Left renal cortex interstitium (tissue), 4 donors: ENCODE measurements around the gene PTGR1. TPM values are rescaled to one million over a fixed set of nuclear protein-coding genes. Genes with fewer than 3 reads are reported as not detected.
"Not testable (repeated sequence)": the region's sequence is repeated elsewhere in the genome, so short reads cannot be mapped to it uniquely, and the experiment has no call there.

Experiments used
- DNase-seq, 4 donors: peaks; one replicate each; pipeline ENCODE4 v3.0.0-alpha.2; 2013; ENCODE audit warnings: low read depth in 4 of 4, low spot score in 2 of 4, missing footprints in 1 of 4
- polyA plus RNA-seq, 4 donors: library from polyadenylated mRNA; unstranded; fragments of 120-200 nt; gene quantifications; one replicate each; pipeline ENCODE4 v1.2.1, GENCODE V29; 2013; ENCODE audit not compliant: insufficient read length in 4 of 4

PTGR1 gene
- polyA plus RNA-seq, 4 donors = 168 to 316 (median 271) TPM

- DNase-seq = not testable (repeated sequence)
Observed at GRCh38 chr9:111555425-111555824, 44.0 kb downstream of the PTGR1 start.

- no peak for DNase-seq
Observed at GRCh38 chr9:111548623-111549022, 50.8 kb downstream of the PTGR1 start.

- no peak for DNase-seq
Observed at GRCh38 chr9:111542497-111543254, 56.8 kb downstream of the PTGR1 start.

DNA sequence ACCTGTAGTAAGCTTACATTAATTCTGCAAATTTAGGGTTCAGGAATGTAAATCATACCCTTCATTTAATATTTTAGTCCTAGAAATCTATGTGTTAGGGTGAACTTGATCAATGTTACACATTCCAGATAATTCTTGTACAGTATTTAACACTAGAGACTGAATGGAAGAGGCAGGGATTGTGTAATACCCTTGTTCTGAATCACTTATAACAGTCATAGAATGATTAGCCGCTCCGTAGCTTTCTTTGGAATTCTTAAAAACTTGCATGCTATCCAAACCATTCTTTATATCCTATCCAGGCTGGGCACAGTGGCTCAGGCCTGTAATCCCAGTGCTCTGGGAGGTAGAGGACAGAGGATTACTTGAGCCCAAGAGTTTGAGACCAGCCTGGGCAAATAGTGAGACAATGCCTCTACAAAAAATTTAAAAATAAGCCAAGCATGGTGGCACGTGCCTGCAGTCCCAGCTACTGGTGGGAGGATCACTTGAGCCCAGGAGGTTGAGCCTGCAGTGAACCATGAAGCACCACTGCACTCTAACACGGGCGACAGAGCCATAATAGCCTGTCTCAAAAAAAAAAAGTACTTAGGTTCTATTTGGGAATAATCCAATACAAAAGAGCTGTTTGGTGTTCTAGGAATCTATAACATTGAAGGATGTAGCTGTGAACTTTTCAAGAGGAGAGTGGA, 66.2 kb downstream of the PTGR1 start:
- no peak for DNase-seq

GRCh38 chr9:111531716-111532115, 67.7 kb downstream of the PTGR1 start:
- no peak for DNase-seq

GRCh38 chr9:111529787-111530186, 69.7 kb downstream of the PTGR1 start:
- no peak for DNase-seq

DNA sequence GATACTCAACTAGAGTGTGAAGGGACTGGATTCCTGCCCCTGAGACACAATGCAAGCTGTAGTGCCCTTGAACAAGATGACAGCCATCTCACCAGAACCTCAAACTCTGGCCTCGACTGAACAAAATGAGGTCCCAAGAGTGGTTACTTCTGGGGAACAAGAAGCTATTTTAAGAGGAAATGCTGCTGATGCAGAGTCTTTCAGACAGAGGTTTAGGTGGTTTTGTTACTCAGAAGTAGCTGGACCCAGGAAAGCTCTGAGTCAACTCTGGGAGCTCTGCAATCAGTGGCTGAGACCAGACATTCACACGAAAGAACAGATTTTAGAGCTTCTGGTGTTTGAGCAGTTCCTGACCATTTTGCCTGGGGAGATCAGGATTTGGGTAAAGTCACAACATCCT, 72.1 kb downstream of the PTGR1 start:
- no peak for DNase-seq

- peak; percentile 68 to 81 (median 71) for DNase-seq
Observed at GRCh38 chr9:111525056-111525977, 74.1 kb downstream of the PTGR1 start, which contains the start of gene ZNF483. Gene ZNF483 (plus strand): TSS chr9:111525179. CDS start chr9:111527396, 2,217 bp downstream.

- no peak for DNase-seq
Observed at GRCh38 chr9:111524731-111525055, 74.8 kb downstream of the PTGR1 start.

- DNase-seq = no peak
Observed at GRCh38 chr9:111516061-111516465, 83.4 kb downstream of the PTGR1 start.

DNA sequence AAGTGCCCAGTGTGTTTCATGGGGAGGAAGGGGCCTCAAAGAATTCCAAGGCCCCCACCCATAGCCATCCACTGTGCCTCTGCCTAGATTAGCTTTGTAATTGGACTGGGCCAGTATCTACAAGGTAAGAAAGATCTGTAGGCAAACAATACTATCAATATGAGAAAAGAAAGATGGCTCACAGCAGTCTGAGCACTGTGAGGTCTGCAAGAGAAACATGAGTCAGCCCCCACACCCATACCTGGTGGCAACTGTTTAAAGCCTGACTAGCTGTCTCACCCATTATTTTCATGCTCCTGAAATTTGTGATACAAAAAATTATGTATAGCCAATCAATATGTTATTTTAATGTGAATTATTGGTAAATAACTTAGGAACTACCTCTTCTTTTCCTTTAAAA, 84.5 kb downstream of the PTGR1 start:
- no peak for DNase-seq

Other genes starting within 250 kb of the PTGR1 start
- 10 to 100 TPM; 71.0 to 94.9 (median 78.0) TPM for gene ECPAS, start 115.3 kb downstream of the PTGR1 start, polyA plus RNA-seq
- gene ZNF483, start 74.5 kb downstream of the PTGR1 start, polyA plus RNA-seq = 1 to 10 TPM; 2.1 to 5.1 (median 3.5) TPM
- gene DNAJC25, start 31.7 kb upstream of the PTGR1 start, polyA plus RNA-seq = 10 to 100 TPM; 13.7 to 17.6 (median 15.0) TPM
- gene GNG10, start 62.0 kb upstream of the PTGR1 start, polyA plus RNA-seq = 10 to 100 TPM; 42.2 to 69.8 (median 62.0) TPM
- gene SHOC1, start 195.3 kb upstream of the PTGR1 start, polyA plus RNA-seq = 1 to 10 TPM in 2 of 4 donors, under 1 TPM in 2; 0.78 to 1.5 (median 1.2) TPM